GM12878 (cell line): Measurements from ENCODE around the gene OLFM1. TPM values are rescaled to one million over a fixed set of nuclear protein-coding genes. Genes with fewer than 3 reads are reported as not detected.
"Not testable (repeated sequence)": the region's sequence is repeated elsewhere in the genome, so short reads cannot be mapped to it uniquely, and the experiment has no call there.

Experiments used
- ATAC-seq: fragments of 200-7000 bp; cut with Tn5 transposase; 3 replicates; pipeline ENCODE4 v1.9.1; 2020; ENCODE audit warnings: mild to moderate bottlenecking, moderate library complexity
- BruUV-seq: library from RNA; stranded (reverse); fragments of 400-500 nt; replicated peaks from 2 replicates; lab custom pipeline; 2021; lab: Mats Ljungman, UMichigan
- CTCF ChIA-PET: fragments of 300-600 bp; sonication (Branson Sonifier 250); formaldehyde crosslinking; extraction: SDS; loops from one replicate; lab custom pipeline; 2021; ENCODE audit warnings: inconsistent platforms; lab: Yijun Ruan, JAX
- POLR2A ChIA-PET: fragments of 350-600 bp; formaldehyde crosslinking; extraction: SDS; loops from one replicate; lab custom pipeline; 2021; ENCODE audit warnings: inconsistent platforms; lab: Charles Lee
- RAD21 ChIA-PET: fragments of 300-600 bp; sonication (Branson Sonifier 250); formaldehyde crosslinking; loops from one replicate; lab custom pipeline; 2023; ENCODE audit warnings: antibody characterized with exemption; ENCODE audit not compliant: unreplicated experiment; lab: Charles Lee
- SMC1A ChIA-PET: fragments of 300-600 bp; sonication (Branson Sonifier 250); formaldehyde crosslinking; loops from one replicate; lab custom pipeline; 2023; ENCODE audit not compliant: unreplicated experiment, uncharacterized antibody; lab: Charles Lee
- DNase-seq: peaks from one replicate; pipeline ENCODE4 v3.0.0-alpha.2; 2011; ENCODE audit warnings: low read depth, low spot score
- FAIRE-seq: peaks from 3 replicates; lab custom pipeline; 2011; peaks lifted over from hg19 to GRCh38; lab: Jason Lieb, UNC
- H2AFZ ChIP-seq: 2 replicates; pipeline ENCODE4 v1.6.0; 2011; ENCODE audit warnings: low read depth, low read length, control low read depth; ENCODE audit not compliant: control insufficient read depth
- H3K27ac ChIP-seq: 2 replicates; pipeline ENCODE4 v1.5.1; 2011; ENCODE audit warnings: control low read depth; ENCODE audit not compliant: control insufficient read depth, insufficient read depth
- H3K27me3 ChIP-seq, 2 experiments: replicated peaks in 1 of 2; 2 replicates each; pipeline versions ENCODE4 v1.6.0 to v1.6.1; 2011; ENCODE audit warnings: low read length in 1 of 2; ENCODE audit not compliant: control insufficient read depth in 2 of 2, insufficient read depth in 2 of 2
- H3K36me3 ChIP-seq, 2 experiments: 2 replicates each; pipeline ENCODE4 v1.5.1; 2011; ENCODE audit warnings: low read length in 1 of 2; ENCODE audit not compliant: control insufficient read depth in 2 of 2, insufficient read depth in 2 of 2
- H3K4me1 ChIP-seq: 2 replicates; pipeline ENCODE4 v1.6.1; 2011; ENCODE audit warnings: mild to moderate bottlenecking, low read length, moderate library complexity, mixed read lengths; ENCODE audit not compliant: control insufficient read depth, insufficient read depth
- H3K4me2 ChIP-seq: 2 replicates; pipeline ENCODE4 v1.6.0; 2011; ENCODE audit warnings: control low read depth; ENCODE audit not compliant: control insufficient read depth, insufficient read depth
- H3K4me3 ChIP-seq: fragments of 200-600 bp; sonication (generic); 2 replicates; pipeline ENCODE4 v1.5.1; 2016
- H3K79me2 ChIP-seq: 2 replicates; pipeline ENCODE4 v1.6.0; 2011; ENCODE audit warnings: low read length; ENCODE audit not compliant: control insufficient read depth, insufficient read depth
- H3K9ac ChIP-seq: 2 replicates; pipeline ENCODE4 v1.8.0; 2011; ENCODE audit warnings: low read length, control low read depth, mixed read lengths; ENCODE audit not compliant: control insufficient read depth, insufficient read depth
- H3K9me3 ChIP-seq: replicated peaks from 3 replicates; pipeline ENCODE4 v1.5.1; 2011; ENCODE audit warnings: mild to moderate bottlenecking, low read length; ENCODE audit not compliant: control insufficient read depth, insufficient read depth
- H4K20me1 ChIP-seq: 2 replicates; pipeline ENCODE4 v1.6.0; 2011; ENCODE audit not compliant: control insufficient read depth, insufficient read depth
- CHD2 ChIP-seq: IDR thresholded peaks from 2 replicates; pipeline ENCODE4 v1.6.1; 2011; ENCODE audit warnings: low read depth, low read length, improper control_type of control experiment, borderline replicate concordance
- NRF1 ChIP-seq: conservative IDR thresholded peaks from 2 replicates; pipeline ENCODE4 v1.6.1; 2011; ENCODE audit warnings: mild to moderate bottlenecking, low read depth, low read length, improper control_type of control experiment
- PML ChIP-seq: IDR thresholded peaks from 2 replicates; pipeline ENCODE4 v1.6.1; 2012; ENCODE audit warnings: low read length, inconsistent platforms
- RCOR1 ChIP-seq: conservative IDR thresholded peaks from 2 replicates; pipeline ENCODE4 v1.6.1; 2012; ENCODE audit warnings: low read depth, low read length, improper control_type of control experiment
- RFX5 ChIP-seq: IDR thresholded peaks from 2 replicates; pipeline ENCODE4 v1.6.1; 2011; ENCODE audit warnings: low read depth, low read length, improper control_type of control experiment
- TBL1XR1 ChIP-seq: IDR thresholded peaks from 2 replicates; pipeline ENCODE4 v1.6.1; 2012; ENCODE audit warnings: low read depth, low read length, improper control_type of control experiment
- ZBTB33 ChIP-seq: fragments of 450-650 bp; IDR thresholded peaks from 2 replicates; pipeline ENCODE4 v1.6.1; 2017; ENCODE audit warnings: mild to moderate bottlenecking
- WGBS: methylation state at CpG from one replicate; pipeline ENCODE4 v1.1.6; 2016; ENCODE audit warnings: low lambda C conversion rate; ENCODE audit not compliant: insufficient replicate concordance, insufficient coverage; ENCODE audit errors: missing lambda C conversion rate; 5-methylcytosine and 5-hydroxymethylcytosine counted together
- in situ Hi-C: fragments of 300-500 bp; cut with MboI; formaldehyde crosslinking; loops from 9 replicates; pipeline ENCODE4 v1.14.3; 2018; ENCODE audit warnings: mixed read lengths
- intact Hi-C: fragments of 100-400 bp; cut with micrococcal nuclease; formaldehyde crosslinking; loops from one replicate; pipeline ENCODE4 v1.14.2; 2022; ENCODE audit not compliant: unreplicated experiment
- polyA plus RNA-seq, 11 experiments: library from polyadenylated mRNA; depleted of rRNA in 4 of 11; unstranded in 6 of 11; stranded (reverse) in 5 of 11; fragments of >200 nt; fragmentation: Nextera tagmentation in 4 of 11; fragmentation: Illumina TruSeq in 1 of 11; extraction: Ambion mirVana in 4 of 11; extraction: Trizol in 1 of 11; gene quantifications; 1 replicate in 1 of 11; 2 replicates in 10 of 11; pipeline versions ENCODE4 v1.2.1 to v1.2.3, GENCODE V29; 2011 to 2016; ENCODE audit warnings: inconsistent platforms in 2 of 11, missing spikeins in 2 of 11, low read depth in 1 of 11
- total RNA-seq, 4 experiments: library from RNA; depleted of rRNA in 3 of 4; stranded (reverse); fragments of >200 nt in 3 of 4; fragmentation: Illumina TruSeq in 1 of 4; extraction: Trizol in 1 of 4; gene quantifications; 2 replicates each; pipeline versions ENCODE4 v1.2.1 to v1.2.3, GENCODE V29; 2013 to 2021

OLFM1 gene
- total and polyA plus RNA-seq, 10 of the 15 experiments (the other 5 are each of a cell fraction or from before 2014, with no cell fraction given): not detected

GRCh38 chr9:135149901-135150300, 62.4 kb downstream of the OLFM1 start:
- H2AFZ ChIP-seq, SMC1A ChIA-PET, H4K20me1 ChIP-seq, BruUV-seq, H3K9me3 ChIP-seq, CTCF ChIA-PET, H3K79me2 ChIP-seq, FAIRE-seq, H3K9ac ChIP-seq, H3K4me2 ChIP-seq, RAD21 ChIA-PET, H3K27ac ChIP-seq, DNase-seq, in situ Hi-C loops, POLR2A ChIA-PET, H3K27me3 ChIP-seq, ATAC-seq, H3K4me3 ChIP-seq, intact Hi-C loops, H3K36me3 ChIP-seq, H3K4me1 ChIP-seq: not testable (repeated sequence)
- 25% methylated on average over 9 of the region's 9 CpGs for WGBS

DNA sequence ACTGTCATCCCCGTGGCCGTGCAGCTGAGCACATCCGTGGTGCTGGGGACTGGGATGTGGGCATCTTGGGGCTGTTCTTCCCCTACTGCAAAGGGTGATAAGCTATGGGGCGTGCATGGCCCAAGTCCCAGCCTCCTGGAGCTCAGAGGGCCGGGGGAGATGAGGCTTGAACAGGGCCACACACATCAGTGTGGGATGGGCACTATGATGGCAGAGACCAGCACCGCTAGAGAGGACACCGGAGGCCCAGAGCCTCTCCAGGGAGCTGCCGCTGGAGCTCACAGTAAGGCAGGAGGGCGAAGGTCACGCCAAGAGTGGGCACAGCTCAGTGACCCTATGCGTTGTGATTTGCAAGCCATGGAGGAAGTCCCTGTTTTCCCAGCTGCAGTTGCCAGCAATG, 63.5 kb downstream of the OLFM1 start:
- TF ChIP-seq NRF1 (no peak), CHD2 (no peak), TBL1XR1 (no peak), RCOR1 (no peak), ZBTB33 (no peak), RFX5 (no peak), PML (no peak)
- ATAC-seq: no peak
- H2AFZ ChIP-seq: no peak overlapping the region
- ChIA-PET POLR2A (interaction anchor here (0.5 kb wide), 1 partner anchor 341 kb away, joined by 6 read pairs; no protein-coding TSS in a partner anchor), RAD21 (no interaction called here), SMC1A (no interaction called here), CTCF (no interaction called here)
- no peaks in the 10 kb centered on the region for H3K27me3 ChIP-seq
- no peak overlapping the region for H3K9ac ChIP-seq
- no peak overlapping the region for H3K4me3 ChIP-seq
- no peak for FAIRE-seq
- BruUV-seq: no TSS peak
- no peaks in the 10 kb centered on the region for H3K9me3 ChIP-seq
- no peak overlapping the region for H3K27ac ChIP-seq
- in situ Hi-C loops (no loop called here), intact Hi-C loops (no loop called here)
- no peaks in the 10 kb centered on the region for H4K20me1 ChIP-seq
- no peaks in the 10 kb centered on the region for H3K36me3 ChIP-seq
- no peak overlapping the region for H3K4me2 ChIP-seq
- WGBS: 12% methylated on average over 11 of the region's 11 CpGs
- no peak for DNase-seq
- no peaks in the 10 kb centered on the region for H3K4me1 ChIP-seq
- H3K79me2 ChIP-seq: no peaks in the 10 kb centered on the region
